HG03558 (cell line): Measurements from ENCODE around the gene MAP4K4.
"Not testable (repeated sequence)": the region's sequence is repeated elsewhere in the genome, so short reads cannot be mapped to it uniquely, and the experiment has no call there.

ENCODE experiments used
- ATAC-seq: cut with Tn5 transposase; IDR thresholded peaks from one replicate; pipeline ENCODE4 v1.9.1; 2021; ENCODE audit warnings: moderate number of reproducible peaks; ENCODE audit not compliant: unreplicated experiment; ENCODE audit errors: extremely low read depth

The MAP4K4 gene

GRCh38 chr2:101889460-101890098 lies 192.1 kb downstream of the MAP4K4 start:
- no peak for ATAC-seq

- ATAC-seq = no peak
Observed at GRCh38 chr2:101892377-101892776, 194.9 kb downstream of the MAP4K4 start.

- no peak for ATAC-seq
Observed at GRCh38 chr2:101893681-101894381, 196.3 kb downstream of the MAP4K4 start.

- no peak for ATAC-seq
Observed at GRCh38 chr2:101895039-101895438, 197.5 kb downstream of the MAP4K4 start.

- no peak for ATAC-seq
Observed at GRCh38 chr2:101895819-101896322, 198.4 kb downstream of the MAP4K4 start.

- ATAC-seq = no peak
Observed at GRCh38 chr2:101897301-101897700, 199.8 kb downstream of the MAP4K4 start.

- ATAC-seq = no peak
Observed at GRCh38 chr2:101899265-101899664, 201.8 kb downstream of the MAP4K4 start.

GRCh38 chr2:101899871-101900270 lies 202.4 kb downstream of the MAP4K4 start:
- no peak for ATAC-seq

- ATAC-seq = peak; percentile 90
Observed at GRCh38 chr2:101900375-101900774, 202.9 kb downstream of the MAP4K4 start.

GRCh38 chr2:101901241-101901640 lies 203.7 kb downstream of the MAP4K4 start:
- ATAC-seq = no peak

GRCh38 chr2:101902169-101902568 lies 204.7 kb downstream of the MAP4K4 start:
- no peak for ATAC-seq

GRCh38 chr2:101904916-101905315 lies 207.4 kb downstream of the MAP4K4 start:
- ATAC-seq = no peak

GRCh38 chr2:101905746-101906336 lies 208.3 kb downstream of the MAP4K4 start:
- ATAC-seq = no peak

GRCh38 chr2:101909760-101910159 lies 212.3 kb downstream of the MAP4K4 start:
- no peak for ATAC-seq

GRCh38 chr2:101912545-101912944 lies 215.0 kb downstream of the MAP4K4 start:
- peak; percentile 85 for ATAC-seq

GRCh38 chr2:101921319-101921952 lies 223.9 kb downstream of the MAP4K4 start:
- no peak for ATAC-seq

GRCh38 chr2:101921953-101922325 lies 224.4 kb downstream of the MAP4K4 start:
- no peak for ATAC-seq

- not testable (repeated sequence) for ATAC-seq
Observed at GRCh38 chr2:101924311-101924710, 226.8 kb downstream of the MAP4K4 start.

GRCh38 chr2:101930019-101930418 lies 232.5 kb downstream of the MAP4K4 start:
- ATAC-seq = no peak

- no peak for ATAC-seq
Observed at GRCh38 chr2:101930847-101931246, 233.3 kb downstream of the MAP4K4 start.

- ATAC-seq = no peak
Observed at GRCh38 chr2:101931402-101931801, 233.9 kb downstream of the MAP4K4 start.
